OCI-LY3 (cell line): ENCODE results near the gene MPPED1.

ENCODE experiments used
- H2AFZ ChIP-seq: fragments of 200-600, 300-600 bp; shearing (Covaris generic); 2 replicates; pipeline ENCODE4 v1.6.0; 2014; ENCODE audit warnings: antibody characterized with exemption, low read depth, low read length
- H3K27ac ChIP-seq: fragments of 200-600, 300-600 bp; sonication (generic); 2 replicates; pipeline ENCODE4 v1.5.1; 2014; ENCODE audit warnings: mild to moderate bottlenecking, low read length, moderate library complexity, mixed read lengths
- H3K27me3 ChIP-seq: fragments of 200-600, 300-600 bp; sonication (generic); 2 replicates; pipeline ENCODE4 v1.6.1; 2014; ENCODE audit warnings: low read depth, low read length, mixed read lengths
- H3K36me3 ChIP-seq: fragments of 200-600, 300-600 bp; sonication (generic); replicated peaks from 2 replicates; pipeline ENCODE3; 2014; ENCODE audit warnings: low read depth, low read length, mixed read lengths
- H3K4me1 ChIP-seq: fragments of 300-600, 200-600 bp; sonication (generic); 2 replicates; pipeline ENCODE4 v1.6.1; 2014; ENCODE audit warnings: low read length, mixed read lengths
- H3K4me2 ChIP-seq: fragments of 200-600, 300-600 bp; sonication (generic); 2 replicates; pipeline ENCODE4 v1.6.1; 2014; ENCODE audit warnings: low read length, mixed read lengths
- H3K4me3 ChIP-seq: fragments of 300-600, 200-600 bp; sonication (generic); 2 replicates; pipeline ENCODE4 v1.5.1; 2014; ENCODE audit warnings: antibody characterized with exemption, mild to moderate bottlenecking, low read length, moderate library complexity
- H3K79me2 ChIP-seq: fragments of 300-600, 200-600 bp; shearing (Covaris generic); 2 replicates; pipeline ENCODE4 v1.6.1; 2014; ENCODE audit warnings: mild to moderate bottlenecking, low read length, mixed read lengths
- H3K9ac ChIP-seq: fragments of 300-600, 200-600 bp; shearing (Covaris generic); 2 replicates; pipeline ENCODE4 v1.6.0; 2014; ENCODE audit warnings: mild to moderate bottlenecking, low read length, moderate library complexity
- H3K9me3 ChIP-seq: fragments of 200-600, 300-600 bp; shearing (Covaris generic); 2 replicates; pipeline ENCODE4 v1.6.1; 2014; ENCODE audit warnings: low read length, mixed read lengths; ENCODE audit not compliant: insufficient read depth
- H4K20me1 ChIP-seq: fragments of 200-600, 300-600 bp; sonication (generic); 2 replicates; pipeline ENCODE4 v1.6.1; 2016; ENCODE audit warnings: low read length, mixed read lengths; ENCODE audit not compliant: insufficient read depth
- CTCF ChIP-seq: fragments of 200-600, 300-600 bp; sonication (generic); IDR thresholded peaks from 2 replicates; pipeline ENCODE4 v1.5.1; 2014; ENCODE audit warnings: antibody characterized with exemption, low read length, low read depth
- EZH2phosphoT487 ChIP-seq: fragments of 200-600 bp; shearing (Covaris generic); IDR thresholded peaks from 2 replicates; pipeline ENCODE4 v1.6.1; 2018; ENCODE audit warnings: antibody characterized with exemption, mixed run types, low read depth

The MPPED1 gene

GRCh38 chr22:43476751-43477725 lies 65.2 kb downstream of the MPPED1 start:
- TF ChIP-seq EZH2phosphoT487 (no peak), CTCF (peak; percentile 7; the same call in 1 of the 2 replicates)
- H3K79me2 ChIP-seq = no peaks in the 10 kb centered on the region
- H3K36me3 ChIP-seq = no peaks in the 10 kb centered on the region
- H3K27ac ChIP-seq = no peak overlapping the region
- H2AFZ ChIP-seq = no peak overlapping the region
- H3K4me2 ChIP-seq = no peak overlapping the region
- H3K27me3 ChIP-seq = no peaks in the 10 kb centered on the region
- no peaks in the 10 kb centered on the region for H4K20me1 ChIP-seq
- H3K4me3 ChIP-seq = no peak overlapping the region
- no peak overlapping the region for H3K9ac ChIP-seq
- peaks cover 4% of the 10 kb centered on the region; the same call in 1 of the 2 replicates for H3K4me1 ChIP-seq
- no peaks in the 10 kb centered on the region for H3K9me3 ChIP-seq

GRCh38 chr22:43477966-43478365 lies 66.2 kb downstream of the MPPED1 start:
- Histone ChIP-seq H3K79me2 (no peaks in the 10 kb centered on the region), H4K20me1 (no peaks in the 10 kb centered on the region), H3K4me1 (peaks cover 4% of the 10 kb centered on the region; the same call in 1 of the 2 replicates), H3K4me2 (no peak overlapping the region), H3K9ac (no peak overlapping the region), H3K27ac (no peak overlapping the region), H3K27me3 (no peaks in the 10 kb centered on the region), H3K36me3 (no peaks in the 10 kb centered on the region), H2AFZ (no peak overlapping the region), H3K9me3 (no peaks in the 10 kb centered on the region), H3K4me3 (no peak overlapping the region)
- TF ChIP-seq EZH2phosphoT487 (no peak), CTCF (no peak)

DNA sequence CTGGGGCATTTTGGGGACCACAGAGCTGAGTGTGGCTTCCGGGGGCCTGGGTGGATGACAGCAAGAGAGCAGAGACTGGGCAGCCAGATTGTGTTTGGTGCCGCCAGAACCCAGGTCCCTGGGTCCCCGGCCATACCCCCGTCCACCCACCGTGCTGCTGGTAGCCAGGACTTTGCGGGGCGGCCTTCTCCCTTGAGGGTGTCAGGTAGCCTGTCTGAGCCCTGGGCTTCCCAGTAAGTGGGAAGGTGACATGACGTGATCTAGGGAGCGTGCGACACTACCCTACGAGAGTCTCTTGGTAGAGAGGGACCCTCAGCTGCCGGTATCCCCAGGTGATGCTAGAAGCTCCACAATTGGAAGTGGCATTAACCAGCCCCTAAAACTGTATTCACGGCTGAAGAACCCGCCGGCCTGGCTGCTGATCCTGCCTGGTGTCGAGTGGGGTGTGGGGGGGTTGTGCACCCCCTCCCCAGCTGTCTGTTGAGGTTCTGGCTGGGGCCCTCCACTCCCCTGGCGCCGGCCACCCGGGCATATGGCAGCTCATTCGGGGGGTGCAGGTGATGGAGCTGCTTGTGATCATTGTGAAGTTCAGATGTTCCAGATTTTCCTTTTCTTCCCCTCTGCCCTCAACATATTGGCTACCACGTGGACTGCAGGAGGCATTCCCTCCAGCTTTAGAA lies 66.9 kb downstream of the MPPED1 start:
- no peak for TF ChIP-seq CTCF
- no peak for TF ChIP-seq EZH2phosphoT487
- Histone ChIP-seq H3K36me3 (no peaks in the 10 kb centered on the region), H3K4me2 (no peak overlapping the region), H3K27ac (no peak overlapping the region), H3K9ac (no peak overlapping the region), H3K27me3 (no peaks in the 10 kb centered on the region), H4K20me1 (no peaks in the 10 kb centered on the region), H3K4me3 (no peak overlapping the region), H3K9me3 (no peaks in the 10 kb centered on the region), H2AFZ (no peak overlapping the region), H3K4me1 (peaks cover 4% of the 10 kb centered on the region; the same call in 1 of the 2 replicates), H3K79me2 (no peaks in the 10 kb centered on the region)

GRCh38 chr22:43479301-43479950 lies 67.6 kb downstream of the MPPED1 start:
- TF ChIP-seq EZH2phosphoT487 = no peak
- no peak for TF ChIP-seq CTCF
- no peak overlapping the region for H3K27ac ChIP-seq
- no peaks in the 10 kb centered on the region for H3K79me2 ChIP-seq
- no peaks in the 10 kb centered on the region for H4K20me1 ChIP-seq
- H3K27me3 ChIP-seq = no peaks in the 10 kb centered on the region
- no peak overlapping the region for H2AFZ ChIP-seq
- no peak overlapping the region for H3K4me3 ChIP-seq
- no peak overlapping the region for H3K4me2 ChIP-seq
- peaks cover 4% of the 10 kb centered on the region; the same call in 1 of the 2 replicates for H3K4me1 ChIP-seq
- no peaks in the 10 kb centered on the region for H3K36me3 ChIP-seq
- H3K9me3 ChIP-seq = no peaks in the 10 kb centered on the region
- no peak overlapping the region for H3K9ac ChIP-seq
